ENCODE results near the gene NFIA. TPM values are rescaled to one million over a fixed set of nuclear protein-coding genes. Genes with fewer than 3 reads are reported as not detected.

Gene NFIA
- total RNA-seq, 2 donors from 2014 or later = 61.4 to 86.3 TPM

GRCh38 chr1:61165402-61165801 is 83.0 kb downstream of the NFIA start:
- intact Hi-C loops (cut with DNase I) = no loop called here
- H3K4me1 ChIP-seq (replicated peaks) = no peaks in the 10 kb centered on the region
- H3K36me3 ChIP-seq = no peaks in the 10 kb centered on the region
- no peak for DNase-seq (ENCODE audit: low spot score)
- no peak overlapping the region for H3K4me3 ChIP-seq
- TF ChIP-seq POLR2AphosphoS5 (IDR thresholded peaks at IDR 0.05) (no peak), POLR2A (IDR thresholded peaks at IDR 0.05) (no peak)
- TF ChIP-seq, protein P1, sequence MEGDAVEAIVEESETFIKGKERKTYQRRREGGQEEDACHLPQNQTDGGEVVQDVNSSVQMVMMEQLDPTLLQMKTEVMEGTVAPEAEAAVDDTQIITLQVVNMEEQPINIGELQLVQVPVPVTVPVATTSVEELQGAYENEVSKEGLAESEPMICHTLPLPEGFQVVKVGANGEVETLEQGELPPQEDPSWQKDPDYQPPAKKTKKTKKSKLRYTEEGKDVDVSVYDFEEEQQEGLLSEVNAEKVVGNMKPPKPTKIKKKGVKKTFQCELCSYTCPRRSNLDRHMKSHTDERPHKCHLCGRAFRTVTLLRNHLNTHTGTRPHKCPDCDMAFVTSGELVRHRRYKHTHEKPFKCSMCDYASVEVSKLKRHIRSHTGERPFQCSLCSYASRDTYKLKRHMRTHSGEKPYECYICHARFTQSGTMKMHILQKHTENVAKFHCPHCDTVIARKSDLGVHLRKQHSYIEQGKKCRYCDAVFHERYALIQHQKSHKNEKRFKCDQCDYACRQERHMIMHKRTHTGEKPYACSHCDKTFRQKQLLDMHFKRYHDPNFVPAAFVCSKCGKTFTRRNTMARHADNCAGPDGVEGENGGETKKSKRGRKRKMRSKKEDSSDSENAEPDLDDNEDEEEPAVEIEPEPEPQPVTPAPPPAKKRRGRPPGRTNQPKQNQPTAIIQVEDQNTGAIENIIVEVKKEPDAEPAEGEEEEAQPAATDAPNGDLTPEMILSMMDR (IDR thresholded peaks at IDR 0.05) = no peak
- WGBS = 86% methylated on average over 2 of the region's 2 CpGs
- no peaks in the 10 kb centered on the region for H3K27me3 ChIP-seq (replicated peaks; ENCODE audit: insufficient read depth)
- no peaks in the 10 kb centered on the region for H3K9me3 ChIP-seq
- no peak overlapping the region for H3K27ac ChIP-seq

GRCh38 chr1:61167309-61167708 is 84.9 kb downstream of the NFIA start:
- H3K27me3 ChIP-seq (replicated peaks; ENCODE audit: insufficient read depth) = no peaks in the 10 kb centered on the region
- no peak for TF ChIP-seq POLR2A (IDR thresholded peaks at IDR 0.05)
- TF ChIP-seq, protein P1 (IDR thresholded peaks at IDR 0.05) = no peak
- no peak for TF ChIP-seq POLR2AphosphoS5 (IDR thresholded peaks at IDR 0.05)
- no peak overlapping the region for H3K27ac ChIP-seq
- no peaks in the 10 kb centered on the region for H3K4me1 ChIP-seq (replicated peaks)
- intact Hi-C loops (cut with DNase I) = no loop called here
- H3K4me3 ChIP-seq = no peak overlapping the region
- H3K36me3 ChIP-seq = no peaks in the 10 kb centered on the region
- no peaks in the 10 kb centered on the region for H3K9me3 ChIP-seq
- DNase-seq (ENCODE audit: low spot score) = no peak
- WGBS = 56% methylated on average over 1 of the region's 1 CpG

DNA sequence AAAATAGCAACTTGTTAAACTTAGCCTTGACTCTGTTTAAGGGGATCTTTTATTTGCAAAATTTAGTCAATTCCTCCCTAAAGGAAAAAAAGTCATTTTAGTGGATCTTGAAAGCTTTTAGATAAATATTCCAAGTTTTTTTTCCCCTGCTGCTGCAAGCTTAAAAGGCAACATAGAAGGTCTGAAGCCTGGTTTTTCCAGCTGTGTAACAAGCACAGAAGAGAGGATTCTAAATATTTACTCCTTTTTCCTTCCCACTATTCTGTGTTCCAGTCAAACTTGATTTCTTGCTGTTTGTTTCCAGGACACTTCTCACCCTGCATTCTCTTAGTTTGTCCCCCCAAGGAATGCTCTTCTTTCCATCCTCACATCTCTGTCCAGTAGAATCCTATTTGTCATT is 86.7 kb downstream of the NFIA start:
- intact Hi-C loops (cut with DNase I) = no loop called here
- peak overlapping the region; percentile 13 to 22 for H3K27ac ChIP-seq

DNA sequence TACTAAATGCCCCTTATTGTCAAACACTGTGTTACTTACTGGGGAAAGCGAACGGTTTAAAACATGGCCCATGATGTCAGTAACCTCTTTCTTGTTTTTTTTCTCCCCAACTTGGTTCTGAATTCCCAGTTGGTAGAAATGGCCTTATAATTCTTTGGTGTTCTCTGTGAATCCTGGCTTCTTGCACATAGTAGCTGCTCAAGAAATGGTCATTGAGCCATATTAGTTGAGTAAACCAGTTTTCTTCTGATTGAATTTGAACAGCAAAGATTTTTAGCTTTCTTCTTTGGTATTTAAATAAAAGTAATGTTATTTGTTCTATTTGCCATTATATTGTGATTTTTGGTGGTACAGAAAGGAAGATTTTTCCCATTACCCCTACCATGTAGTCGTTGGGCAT is 87.3 kb downstream of the NFIA start:
- intact Hi-C loops (cut with DNase I) = no loop called here
- H3K4me1 ChIP-seq (replicated peaks) = no peaks in the 10 kb centered on the region
- peak overlapping the region; percentile 43 to 55 for H3K27ac ChIP-seq

More for the DNA sequence above, 86.7 kb downstream of the NFIA start:
- Histone ChIP-seq H3K4me1 (replicated peaks) (no peaks in the 10 kb centered on the region), H3K4me3 (no peak overlapping the region), H3K9me3 (no peaks in the 10 kb centered on the region), H3K27me3 (replicated peaks; ENCODE audit: insufficient read depth) (no peaks in the 10 kb centered on the region), H3K36me3 (no peaks in the 10 kb centered on the region)
- DNase-seq (ENCODE audit: low spot score) = no peak
- TF ChIP-seq POLR2AphosphoS5 (IDR thresholded peaks at IDR 0.05) (no peak), POLR2A (IDR thresholded peaks at IDR 0.05) (no peak)
- TF ChIP-seq, protein P1 (IDR thresholded peaks at IDR 0.05) = no peak

More for the DNA sequence above, 87.3 kb downstream of the NFIA start:
- Histone ChIP-seq H3K27me3 (replicated peaks; ENCODE audit: insufficient read depth) (no peaks in the 10 kb centered on the region), H3K36me3 (no peaks in the 10 kb centered on the region), H3K9me3 (no peaks in the 10 kb centered on the region), H3K4me3 (no peak overlapping the region)
- WGBS = 91% methylated on average over 3 of the region's 3 CpGs
- no peak for TF ChIP-seq POLR2A (IDR thresholded peaks at IDR 0.05)
- TF ChIP-seq, protein P1 (IDR thresholded peaks at IDR 0.05) = no peak
- DNase-seq (ENCODE audit: low spot score) = no peak

All from prostate gland (tissue), 2 donors.